Hepatocyte (in vitro differentiated cells): Measurements from ENCODE around the gene SFXN5. TPM values are rescaled to one million over a fixed set of nuclear protein-coding genes. Genes with fewer than 3 reads are reported as not detected.

Experiments
- DNase-seq: peaks from one replicate; pipeline ENCODE4 v3.0.0-alpha.2; 2016; ENCODE audit warnings: low spot score
- H2AFZ ChIP-seq: fragments of 200-600 bp; sonication (generic); 2 replicates; pipeline ENCODE4 v1.6.0; 2016; ENCODE audit warnings: antibody characterized with exemption, mild to moderate bottlenecking
- H3K27ac ChIP-seq: fragments of 200-600 bp; sonication (generic); 2 replicates; pipeline ENCODE4 v1.5.1; 2016; ENCODE audit warnings: mild to moderate bottlenecking
- H3K27me3 ChIP-seq: fragments of 200-600 bp; sonication (generic); 2 replicates; pipeline ENCODE4 v1.6.1; 2016
- H3K36me3 ChIP-seq: fragments of 200-600 bp; sonication (generic); replicated peaks from 2 replicates; pipeline ENCODE4 v1.5.1; 2016; ENCODE audit warnings: low read depth; ENCODE audit not compliant: insufficient read depth
- H3K4me1 ChIP-seq: fragments of 200-600 bp; sonication (generic); 2 replicates; pipeline ENCODE4 v1.5.1; 2016; ENCODE audit warnings: mild to moderate bottlenecking, moderate library complexity; ENCODE audit not compliant: insufficient read depth
- H3K4me2 ChIP-seq: fragments of 200-600 bp; sonication (generic); 2 replicates; pipeline ENCODE4 v1.6.0; 2016
- H3K4me3 ChIP-seq: fragments of 200-600 bp; sonication (generic); 2 replicates; pipeline ENCODE4 v1.5.1; 2016; ENCODE audit warnings: mild to moderate bottlenecking
- H3K79me2 ChIP-seq: fragments of 200-600 bp; sonication (generic); 2 replicates; pipeline ENCODE4 v1.6.0; 2017; ENCODE audit warnings: mild to moderate bottlenecking
- H3K9me2 ChIP-seq: fragments of 200-600 bp; sonication (generic); replicated peaks from 2 replicates; pipeline ENCODE4 v1.6.0; 2017; ENCODE audit warnings: mild to moderate bottlenecking; ENCODE audit not compliant: insufficient read depth
- H3K9me3 ChIP-seq: fragments of 200-600 bp; sonication (generic); 2 replicates; pipeline ENCODE4 v1.5.1; 2016; ENCODE audit warnings: low read depth, mild to moderate bottlenecking
- H4K20me1 ChIP-seq: fragments of 200-600 bp; sonication (generic); 2 replicates; pipeline ENCODE4 v1.6.0; 2016; ENCODE audit warnings: mild to moderate bottlenecking; ENCODE audit not compliant: insufficient read depth, poor library complexity, severe bottlenecking
- EZH2 ChIP-seq: fragments of 200-600 bp; sonication (generic); IDR thresholded peaks from 2 replicates; pipeline ENCODE4 v1.6.1; 2016; ENCODE audit warnings: antibody characterized with exemption, mild to moderate bottlenecking, borderline replicate concordance
- EZH2phosphoT487 ChIP-seq: fragments of 200-600 bp; sonication (generic); IDR thresholded peaks from one replicate; pipeline ENCODE4 v1.6.1; 2018; ENCODE audit warnings: antibody characterized with exemption, mild to moderate bottlenecking, low read depth, moderate library complexity; ENCODE audit not compliant: unreplicated experiment, severe bottlenecking
- WGBS: methylation state at CpG from one replicate; pipeline ENCODE4 v1.1.6; 2016; ENCODE audit warnings: low lambda C conversion rate; ENCODE audit errors: missing lambda C conversion rate; 5-methylcytosine and 5-hydroxymethylcytosine counted together
- polyA plus RNA-seq: library from polyadenylated mRNA; unstranded; fragments of >200 nt; fragmentation: Nextera tagmentation; extraction: Ambion mirVana; gene quantifications from 2 replicates; pipeline ENCODE4 v1.2.1, GENCODE V29; 2016
- total RNA-seq: library from RNA; depleted of rRNA; stranded (reverse); fragments of >200 nt; gene quantifications from 2 replicates; pipeline ENCODE4 v1.2.3, GENCODE V29; 2014
- TF ChIP-seq, protein P1 (sequence below): fragments of 200-600 bp; sonication (generic); IDR thresholded peaks from 2 replicates; pipeline ENCODE4 v1.5.1; 2016; ENCODE audit warnings: antibody characterized with exemption, mild to moderate bottlenecking; ENCODE audit not compliant: poor library complexity

The SFXN5 gene
- total and polyA plus RNA-seq, 2 experiments from 2014 or later = 25.8 to 34.6 TPM

GRCh38 chr2:72980535-72981217 is 90.8 kb downstream of the SFXN5 start:
- DNase-seq = no peak
- Histone ChIP-seq H3K36me3 (no peaks in the 10 kb centered on the region), H3K79me2 (no peaks in the 10 kb centered on the region), H3K4me3 (no peak overlapping the region), H3K9me2 (no peaks in the 10 kb centered on the region), H3K4me1 (peaks cover under 1% of the 10 kb centered on the region), H3K9me3 (no peaks in the 10 kb centered on the region), H3K27ac (no peak overlapping the region), H2AFZ (no peak overlapping the region), H3K27me3 (no peaks in the 10 kb centered on the region), H4K20me1 (no peaks in the 10 kb centered on the region), H3K4me2 (no peak overlapping the region)
- WGBS = 80% methylated on average over 11 of the region's 11 CpGs
- TF ChIP-seq, protein P1, sequence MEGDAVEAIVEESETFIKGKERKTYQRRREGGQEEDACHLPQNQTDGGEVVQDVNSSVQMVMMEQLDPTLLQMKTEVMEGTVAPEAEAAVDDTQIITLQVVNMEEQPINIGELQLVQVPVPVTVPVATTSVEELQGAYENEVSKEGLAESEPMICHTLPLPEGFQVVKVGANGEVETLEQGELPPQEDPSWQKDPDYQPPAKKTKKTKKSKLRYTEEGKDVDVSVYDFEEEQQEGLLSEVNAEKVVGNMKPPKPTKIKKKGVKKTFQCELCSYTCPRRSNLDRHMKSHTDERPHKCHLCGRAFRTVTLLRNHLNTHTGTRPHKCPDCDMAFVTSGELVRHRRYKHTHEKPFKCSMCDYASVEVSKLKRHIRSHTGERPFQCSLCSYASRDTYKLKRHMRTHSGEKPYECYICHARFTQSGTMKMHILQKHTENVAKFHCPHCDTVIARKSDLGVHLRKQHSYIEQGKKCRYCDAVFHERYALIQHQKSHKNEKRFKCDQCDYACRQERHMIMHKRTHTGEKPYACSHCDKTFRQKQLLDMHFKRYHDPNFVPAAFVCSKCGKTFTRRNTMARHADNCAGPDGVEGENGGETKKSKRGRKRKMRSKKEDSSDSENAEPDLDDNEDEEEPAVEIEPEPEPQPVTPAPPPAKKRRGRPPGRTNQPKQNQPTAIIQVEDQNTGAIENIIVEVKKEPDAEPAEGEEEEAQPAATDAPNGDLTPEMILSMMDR = no peak
- no peak for TF ChIP-seq EZH2phosphoT487

- 59% methylated on average over 3 of the region's 3 CpGs for WGBS
- H3K4me3 ChIP-seq = no peak overlapping the region
- no peak for DNase-seq
- no peaks in the 10 kb centered on the region for H3K79me2 ChIP-seq
- H3K9me2 ChIP-seq = no peaks in the 10 kb centered on the region
- H3K4me2 ChIP-seq = no peak overlapping the region
- H4K20me1 ChIP-seq = no peaks in the 10 kb centered on the region
- no peak overlapping the region for H3K27ac ChIP-seq
- H3K4me1 ChIP-seq = no peaks in the 10 kb centered on the region
- H3K9me3 ChIP-seq = no peaks in the 10 kb centered on the region
- no peak overlapping the region for H2AFZ ChIP-seq
- no peak for TF ChIP-seq EZH2phosphoT487
- no peaks in the 10 kb centered on the region for H3K27me3 ChIP-seq
- H3K36me3 ChIP-seq = no peaks in the 10 kb centered on the region
Measured at GRCh38 chr2:72979896-72980295, 91.6 kb downstream of the SFXN5 start.

GRCh38 chr2:72975017-72975416 is 96.5 kb downstream of the SFXN5 start:
- TF ChIP-seq EZH2phosphoT487 = no peak
- WGBS = 57% methylated on average over 3 of the region's 3 CpGs
- no peak for DNase-seq

DNA sequence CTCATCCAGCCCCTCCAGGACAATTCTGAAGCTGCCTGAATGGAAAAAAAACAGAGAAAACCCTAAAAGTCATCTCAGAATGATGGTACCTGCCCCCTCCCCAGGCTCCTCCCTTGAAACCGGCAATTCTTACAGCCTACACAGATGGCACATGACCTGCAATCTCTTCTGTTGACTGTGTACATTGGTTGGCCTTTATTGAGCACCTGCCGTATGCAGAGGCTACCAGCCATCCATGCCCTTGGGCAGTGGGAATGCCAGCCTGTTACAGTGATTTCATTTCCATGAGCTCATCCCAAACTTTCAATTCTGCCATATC is 97.1 kb downstream of the SFXN5 start:
- TF ChIP-seq EZH2 (no peak), EZH2phosphoT487 (no peak)
- TF ChIP-seq, protein P1 = no peak
- H3K27ac ChIP-seq = no peak overlapping the region

More at GRCh38 chr2:72975017-72975416, 96.5 kb downstream of the SFXN5 start:
- no peaks in the 10 kb centered on the region for H3K4me1 ChIP-seq
- H3K9me2 ChIP-seq = no peaks in the 10 kb centered on the region
- H3K79me2 ChIP-seq = no peaks in the 10 kb centered on the region
- H3K27me3 ChIP-seq = no peaks in the 10 kb centered on the region
- no peaks in the 10 kb centered on the region for H3K9me3 ChIP-seq
- no peak overlapping the region for H3K27ac ChIP-seq
- H4K20me1 ChIP-seq = no peaks in the 10 kb centered on the region
- no peak overlapping the region for H2AFZ ChIP-seq
- no peaks in the 10 kb centered on the region for H3K36me3 ChIP-seq
- no peak overlapping the region for H3K4me2 ChIP-seq
- no peak overlapping the region for H3K4me3 ChIP-seq

More for the DNA sequence above, 97.1 kb downstream of the SFXN5 start:
- Histone ChIP-seq H3K4me2 (no peak overlapping the region), H2AFZ (no peak overlapping the region), H4K20me1 (no peaks in the 10 kb centered on the region), H3K36me3 (no peaks in the 10 kb centered on the region), H3K4me3 (no peak overlapping the region), H3K27me3 (no peaks in the 10 kb centered on the region), H3K79me2 (no peaks in the 10 kb centered on the region), H3K4me1 (no peaks in the 10 kb centered on the region), H3K9me3 (no peaks in the 10 kb centered on the region), H3K9me2 (no peaks in the 10 kb centered on the region)
- 81% methylated on average over 2 of the region's 2 CpGs for WGBS
- DNase-seq = no peak
